GM19438 (cell line): Measurements from ENCODE around the gene TIGD7.

ENCODE experiments used
- ATAC-seq: cut with Tn5 transposase; IDR thresholded peaks from one replicate; pipeline ENCODE4 v1.9.1; 2021; ENCODE audit warnings: low read depth; ENCODE audit not compliant: unreplicated experiment

TIGD7 gene

DNA sequence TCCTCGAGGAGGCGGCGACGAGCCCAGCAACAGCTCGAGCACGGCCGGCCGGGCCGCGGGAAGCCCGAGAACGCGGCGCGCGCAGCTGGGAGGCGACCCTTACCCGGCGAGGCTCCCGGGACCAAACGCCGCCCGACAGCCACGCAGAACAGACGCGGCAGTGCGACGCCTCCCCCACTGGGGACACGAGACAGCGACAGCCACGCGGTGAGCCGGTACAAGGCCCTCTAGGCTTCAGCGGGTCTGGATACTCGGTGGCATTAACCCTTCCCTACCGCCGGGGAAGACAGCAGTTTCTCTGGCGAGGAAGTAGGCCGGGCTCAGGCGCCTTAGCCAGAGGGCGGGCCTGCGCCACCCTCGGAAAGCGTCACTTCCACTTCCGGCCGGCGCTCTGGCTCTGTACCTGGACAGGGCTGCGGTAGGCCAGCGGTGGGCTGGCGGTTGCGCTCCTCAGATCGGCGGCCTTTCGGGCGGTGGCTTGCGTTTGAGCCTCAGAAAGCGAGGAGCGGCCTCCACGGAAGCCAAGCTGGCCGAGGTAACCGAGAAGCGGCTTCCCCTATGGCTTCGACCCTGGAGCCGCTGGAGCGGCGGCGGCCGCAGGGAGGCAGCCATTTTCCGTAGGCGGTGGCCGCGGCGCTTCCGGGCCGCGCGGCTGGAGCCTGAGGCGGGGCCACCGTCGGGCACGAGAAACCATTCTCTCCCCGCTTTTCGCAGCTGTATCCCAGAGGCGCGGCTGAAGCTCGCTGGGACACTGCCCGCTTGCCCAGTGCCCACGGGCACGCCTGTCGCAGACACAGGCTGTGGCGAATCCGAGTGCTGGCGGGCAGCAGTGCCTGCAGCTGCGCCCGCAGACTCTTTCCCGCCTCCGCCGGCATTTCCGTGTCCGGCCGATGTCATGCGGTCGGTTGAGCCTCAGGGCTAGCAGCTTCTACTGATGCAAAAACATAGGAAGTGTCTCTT, at the start of gene TIGD7, which contains the start of gene ZNF75A:
TSS of gene TIGD7 (minus strand) at position 322 of the 960 bp plus-strand sequence. CDS start 4,816 bp downstream, outside the sequence.
TSS of gene ZNF75A (plus strand) at position 389 of the 960 bp plus-strand sequence. CDS start 2,932 bp downstream, outside the sequence.
- peak; percentile 93 for ATAC-seq

- ATAC-seq: no peak
Observed at GRCh38 chr16:3349175-3349574, 43.9 kb upstream of the TIGD7 start.

- no peak for ATAC-seq
Observed at GRCh38 chr16:3348547-3349167, 43.4 kb upstream of the TIGD7 start.

- ATAC-seq: no peak
Observed at GRCh38 chr16:3347586-3347985, 42.4 kb upstream of the TIGD7 start.

DNA sequence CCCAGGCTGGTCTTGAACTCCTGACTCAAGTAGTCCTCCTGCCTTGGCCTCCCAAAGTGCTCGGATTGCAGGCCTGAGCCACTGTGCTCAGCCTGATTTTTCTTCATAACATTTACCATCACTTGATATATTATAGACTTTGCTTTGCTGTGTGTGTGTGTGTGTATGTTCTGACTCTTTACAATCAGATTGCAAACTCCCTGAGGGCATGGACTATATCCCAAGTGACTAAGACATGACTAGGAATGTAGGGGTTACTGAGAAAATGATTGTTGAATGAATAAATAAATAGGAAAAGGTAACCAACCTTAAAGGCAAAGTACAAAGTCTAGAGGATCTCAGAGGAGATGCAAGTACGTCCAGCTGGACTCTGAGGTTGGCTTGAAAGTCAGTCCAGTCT, 40.8 kb upstream of the TIGD7 start:
- ATAC-seq: no peak

GRCh38 chr16:3328643-3329042, 23.4 kb upstream of the TIGD7 start:
- ATAC-seq: no peak

DNA sequence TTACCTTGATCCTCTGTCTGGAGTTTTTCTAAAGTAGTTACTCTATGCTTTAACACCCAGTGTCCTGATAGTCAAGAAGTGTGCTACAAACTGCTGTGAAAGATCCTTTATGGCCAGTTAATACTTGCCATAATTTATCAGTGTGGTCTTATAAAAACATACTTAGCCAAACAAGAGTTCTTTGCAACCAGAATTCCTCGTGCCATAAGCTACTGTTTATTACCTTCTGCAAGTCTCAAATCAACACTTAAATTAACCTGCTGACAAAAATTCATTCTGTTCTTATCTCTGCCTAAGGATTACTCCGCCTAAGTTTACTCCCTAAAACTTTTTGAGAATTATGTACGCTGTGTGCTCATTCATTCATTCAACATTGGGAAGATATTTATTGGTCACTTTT, 22.9 kb upstream of the TIGD7 start:
- no peak for ATAC-seq

DNA sequence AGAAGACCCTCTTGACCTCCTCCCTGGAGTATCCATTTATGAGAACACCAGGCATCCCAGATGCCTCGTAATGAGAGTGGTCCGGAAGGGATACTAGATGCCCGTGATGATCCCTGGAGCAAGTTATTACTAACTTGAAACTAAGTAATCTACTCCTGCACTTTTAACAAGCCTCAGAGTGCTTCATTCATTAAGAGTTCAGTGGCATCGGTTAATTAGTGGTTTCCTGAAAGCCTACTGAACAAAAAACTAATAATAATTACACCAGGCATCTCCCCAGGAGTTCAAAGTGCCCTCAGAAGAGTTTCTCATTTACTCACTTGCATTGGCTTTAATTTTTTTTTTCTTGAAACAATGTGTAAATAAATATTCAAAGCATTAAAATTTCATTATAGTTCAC, 22.3 kb upstream of the TIGD7 start:
- ATAC-seq: no peak

- no peak for ATAC-seq
Observed at GRCh38 chr16:3321816-3322215, 16.6 kb upstream of the TIGD7 start.

- no peak for ATAC-seq
Observed at GRCh38 chr16:3317315-3317999, 12.2 kb upstream of the TIGD7 start.

- no peak for ATAC-seq
Observed at GRCh38 chr16:3311496-3311895, 6.3 kb upstream of the TIGD7 start.

GRCh38 chr16:3306078-3306477, 848 bp upstream of the TIGD7 start:
- ATAC-seq: no peak

DNA sequence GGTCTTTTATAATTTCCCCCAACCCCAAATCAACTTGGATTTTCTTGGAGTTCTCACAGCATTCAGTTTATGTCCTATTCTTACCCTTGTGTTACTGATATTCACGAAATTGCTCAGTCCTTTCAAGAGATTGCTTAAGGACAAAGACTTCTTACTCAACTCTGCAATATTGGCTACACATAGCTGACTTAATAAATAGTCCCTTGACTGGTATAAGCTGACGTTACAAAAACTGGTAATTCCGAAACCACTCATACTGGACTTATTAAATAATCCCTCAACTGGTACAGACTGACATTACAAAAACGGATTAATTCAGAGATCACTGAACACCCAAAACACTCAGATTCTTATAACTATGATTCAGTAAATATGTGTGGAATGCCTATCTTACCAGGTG, 860 bp downstream of the TIGD7 start:
- no peak for ATAC-seq

- no peak for ATAC-seq
Observed at GRCh38 chr16:3295783-3296182, 9.4 kb downstream of the TIGD7 start.

GRCh38 chr16:3295209-3295608, 10.0 kb downstream of the TIGD7 start:
- no peak for ATAC-seq

DNA sequence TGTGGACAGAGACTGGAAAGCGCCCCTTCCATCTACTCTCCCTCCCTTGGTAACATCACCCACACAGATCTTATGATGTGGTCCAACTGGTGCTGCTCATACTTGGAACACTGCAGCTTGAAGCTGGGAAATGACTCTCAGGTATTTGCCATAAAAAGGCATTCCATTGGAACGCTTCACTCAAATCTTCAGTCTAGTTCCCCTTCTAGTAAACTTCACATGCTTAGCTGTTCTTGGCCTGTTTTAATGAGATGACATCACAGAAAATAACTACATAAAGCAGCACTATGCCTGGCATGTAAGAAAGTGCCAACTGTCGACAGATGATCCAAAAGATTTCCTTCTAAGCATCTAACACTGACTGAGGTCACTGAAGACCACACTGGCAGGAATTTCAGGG, 12.6 kb downstream of the TIGD7 start:
- ATAC-seq: no peak

GRCh38 chr16:3289998-3290673, 15.1 kb downstream of the TIGD7 start:
- ATAC-seq: no peak

- no peak for ATAC-seq
Observed at GRCh38 chr16:3285131-3285530, 20.1 kb downstream of the TIGD7 start.

DNA sequence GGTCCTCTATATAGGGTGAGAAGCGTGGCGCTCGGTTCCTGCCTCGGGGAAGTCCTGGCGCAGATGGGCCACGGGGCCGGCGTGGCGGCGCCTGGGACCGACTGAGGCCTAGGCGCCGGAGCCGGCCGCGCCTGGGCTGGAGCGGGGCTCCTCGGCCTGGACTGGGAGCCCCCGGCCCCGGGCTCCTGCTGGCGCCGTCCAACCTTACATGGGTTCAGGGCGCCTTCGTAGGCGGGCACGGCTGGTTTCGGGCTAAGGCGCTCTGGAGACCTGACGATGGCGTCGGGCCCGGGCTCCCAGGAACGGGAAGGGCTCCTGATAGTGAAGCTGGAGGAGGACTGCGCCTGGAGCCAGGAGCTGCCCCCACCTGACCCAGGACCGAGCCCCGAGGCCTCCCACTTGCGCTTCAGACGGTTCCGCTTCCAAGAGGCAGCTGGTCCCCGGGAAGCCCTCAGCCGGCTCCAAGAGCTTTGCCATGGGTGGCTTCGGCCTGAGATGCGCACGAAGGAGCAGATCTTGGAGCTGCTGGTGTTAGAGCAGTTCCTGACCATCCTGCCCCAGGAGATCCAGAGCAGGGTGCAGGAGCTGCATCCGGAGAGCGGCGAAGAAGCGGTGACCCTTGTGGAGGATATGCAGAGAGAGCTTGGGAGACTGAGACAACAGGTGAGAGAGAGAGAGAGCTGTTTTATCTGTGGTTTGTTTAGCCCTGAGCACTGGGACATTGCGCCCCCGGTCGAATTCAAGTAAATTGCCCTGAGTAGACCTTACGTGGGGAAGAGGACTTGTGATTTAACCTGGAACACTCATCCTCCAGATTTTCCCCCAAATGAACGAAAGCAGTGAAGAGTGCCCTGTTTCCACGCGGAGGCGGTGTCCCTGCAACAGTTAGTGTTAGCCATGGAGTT, 21.4 kb downstream of the TIGD7 start:
- ATAC-seq: no peak
